Stimulated activated CD4-positive, alpha-beta T cell treated with anti-CD3 and anti-CD28 coated beads, Interleukin-1b, Interleukin-23, amount 100 ng/mL, for 24 hours (primary cell): ENCODE results near the gene PDE6A.
A peak's percentile ranks its signal among the peaks of the same experiment; 100 is the strongest.

Experiments
- DNase-seq, 4 experiments: peaks; one replicate each; pipeline ENCODE4 v3.0.0-alpha.2; 2020; ENCODE audit warnings: low read depth in 4 of 4, low spot score in 1 of 4

PDE6A gene

DNA sequence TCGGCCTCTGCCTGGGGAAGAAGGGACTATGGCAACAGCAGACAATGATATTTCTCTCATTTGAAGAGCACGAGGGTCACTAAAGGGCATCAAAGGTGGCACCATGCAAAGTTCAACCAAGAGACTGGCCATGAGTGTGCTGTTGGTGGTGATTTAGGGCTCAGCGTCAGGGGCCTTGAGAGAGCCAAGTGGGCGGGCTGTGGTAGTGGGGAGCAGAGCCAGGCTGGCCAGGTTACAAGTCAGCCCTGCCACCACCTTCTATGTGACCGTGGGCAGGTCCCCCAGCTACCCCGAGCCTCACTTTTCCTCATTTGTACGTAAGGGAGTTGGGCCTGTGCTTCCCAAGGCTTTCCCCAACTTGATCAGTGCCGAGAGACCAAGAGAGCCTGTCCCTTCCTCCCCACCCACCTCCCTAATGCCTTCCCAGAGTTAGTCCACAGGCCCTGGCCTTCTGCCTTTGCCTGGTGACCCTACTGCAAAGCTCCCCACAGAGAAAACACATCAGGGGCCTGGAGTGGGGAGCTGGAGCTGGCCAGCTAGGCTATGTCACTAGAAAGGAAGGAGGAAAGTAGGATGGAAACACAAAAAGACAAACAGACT is 104.3 kb downstream of the PDE6A start:
- DNase-seq, result no peak

DNA sequence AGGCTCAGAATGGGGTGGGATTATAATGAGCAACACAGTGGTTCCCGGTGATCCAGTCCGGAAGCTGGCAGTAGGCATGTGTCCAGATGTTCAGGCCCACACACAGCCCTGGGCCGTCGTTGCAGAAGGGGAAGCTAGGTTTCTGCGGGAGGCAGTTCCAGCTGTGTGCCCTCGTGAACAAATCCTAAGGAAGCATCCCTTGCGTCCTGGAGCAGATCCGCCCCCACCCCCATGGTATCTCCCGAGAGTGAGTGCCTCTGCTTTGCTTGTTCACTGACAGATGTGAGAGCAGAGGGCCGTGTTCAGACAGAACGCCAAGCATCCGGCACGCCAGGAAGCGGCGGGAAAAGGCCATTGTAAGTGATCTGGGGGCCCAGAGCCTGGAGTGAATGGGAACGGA is 104.8 kb downstream of the PDE6A start:
- no peak for DNase-seq

DNA sequence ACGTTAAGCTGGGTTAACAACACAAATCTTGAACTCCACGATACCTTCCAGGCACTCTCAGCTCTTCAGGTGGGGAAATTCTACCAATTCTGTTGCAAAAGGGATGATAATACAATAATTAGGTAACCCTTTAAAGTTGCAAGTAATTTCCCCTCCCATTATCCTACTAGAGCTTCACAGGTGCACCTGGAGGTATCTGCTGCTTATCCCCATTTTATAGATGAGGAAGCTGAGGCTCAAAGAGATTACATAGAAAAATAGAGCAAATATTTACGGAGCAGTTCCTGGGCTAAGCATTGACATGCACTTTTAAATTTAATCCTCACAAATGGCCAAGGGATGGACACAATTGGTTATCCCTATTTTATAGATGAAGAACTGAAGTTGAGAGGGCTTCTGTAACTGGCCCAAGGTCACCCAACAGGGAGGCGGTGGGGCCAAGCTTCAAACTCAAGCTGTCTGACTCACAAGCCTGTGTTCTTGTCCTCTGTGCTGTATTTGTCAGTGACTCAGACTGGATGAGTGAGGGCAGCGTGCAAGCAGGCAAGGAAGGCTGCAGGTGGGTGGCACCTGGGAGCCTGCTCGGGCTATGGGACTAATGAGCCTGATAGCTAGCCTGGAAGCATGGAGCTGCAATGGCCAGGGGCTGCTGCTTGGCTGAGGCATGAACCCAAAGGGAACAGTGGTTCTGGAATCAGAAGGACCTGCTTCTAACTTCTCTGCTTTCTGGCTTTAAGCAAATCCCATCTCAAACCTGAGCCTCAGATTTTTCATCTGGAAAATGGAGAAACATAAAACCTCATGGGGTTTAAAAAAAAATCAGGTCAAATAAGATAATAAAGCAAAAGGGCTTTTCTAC is 105.5 kb downstream of the PDE6A start:
- no peak for DNase-seq

DNA sequence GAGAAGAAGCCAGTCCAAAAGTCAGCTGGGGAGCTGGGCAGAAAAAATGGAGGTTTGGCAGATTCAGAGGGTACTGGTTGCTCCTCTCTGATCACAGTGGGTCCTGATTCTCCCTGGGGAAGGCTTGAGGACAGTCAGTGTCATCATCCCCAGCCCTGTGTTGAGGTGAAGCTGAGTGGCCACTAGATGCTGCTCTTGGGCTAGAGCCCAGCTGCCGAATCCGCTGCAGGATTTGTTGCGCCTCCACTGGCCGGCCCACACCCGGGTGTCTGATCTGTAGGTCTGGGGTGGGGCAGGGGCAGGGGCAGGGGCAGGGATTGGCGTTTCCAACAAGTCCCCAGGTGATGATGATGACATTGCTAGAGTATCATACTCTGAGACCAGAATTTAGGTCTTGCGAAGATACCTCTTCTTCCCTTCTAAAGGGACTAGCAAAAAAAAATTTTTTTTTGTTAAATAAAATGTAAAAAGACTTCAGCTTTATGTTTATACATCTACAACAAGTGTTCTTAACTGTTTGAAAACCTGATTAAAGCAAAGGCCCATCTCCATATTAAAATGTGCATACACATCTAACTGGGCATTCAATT is 106.8 kb downstream of the PDE6A start:
- no peak for DNase-seq

DNA sequence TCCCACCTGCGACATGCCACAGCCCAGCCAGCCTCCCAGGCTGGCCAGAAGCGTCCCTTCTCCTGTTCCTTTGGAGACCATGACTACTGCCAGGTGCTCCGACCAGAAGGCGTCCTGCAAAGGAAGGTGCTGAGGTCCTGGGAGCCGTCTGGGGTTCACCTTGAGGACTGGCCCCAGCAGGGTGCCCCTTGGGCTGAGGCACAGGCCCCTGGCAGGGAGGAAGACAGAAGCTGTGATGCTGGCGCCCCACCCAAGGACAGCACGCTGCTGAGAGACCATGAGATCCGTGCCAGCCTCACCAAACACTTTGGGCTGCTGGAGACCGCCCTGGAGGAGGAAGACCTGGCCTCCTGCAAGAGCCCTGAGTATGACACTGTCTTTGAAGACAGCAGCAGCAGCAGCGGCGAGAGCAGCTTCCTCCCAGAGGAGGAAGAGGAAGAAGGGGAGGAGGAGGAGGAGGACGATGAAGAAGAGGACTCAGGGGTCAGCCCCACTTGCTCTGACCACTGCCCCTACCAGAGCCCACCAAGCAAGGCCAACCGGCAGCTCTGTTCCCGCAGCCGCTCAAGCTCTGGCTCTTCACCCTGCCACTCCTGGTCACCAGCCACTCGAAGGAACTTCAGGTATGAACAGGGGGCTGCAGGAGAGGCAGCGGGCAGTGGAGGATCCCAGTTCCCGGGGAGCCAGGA is 108.0 kb downstream of the PDE6A start:
- no peak for DNase-seq

DNA sequence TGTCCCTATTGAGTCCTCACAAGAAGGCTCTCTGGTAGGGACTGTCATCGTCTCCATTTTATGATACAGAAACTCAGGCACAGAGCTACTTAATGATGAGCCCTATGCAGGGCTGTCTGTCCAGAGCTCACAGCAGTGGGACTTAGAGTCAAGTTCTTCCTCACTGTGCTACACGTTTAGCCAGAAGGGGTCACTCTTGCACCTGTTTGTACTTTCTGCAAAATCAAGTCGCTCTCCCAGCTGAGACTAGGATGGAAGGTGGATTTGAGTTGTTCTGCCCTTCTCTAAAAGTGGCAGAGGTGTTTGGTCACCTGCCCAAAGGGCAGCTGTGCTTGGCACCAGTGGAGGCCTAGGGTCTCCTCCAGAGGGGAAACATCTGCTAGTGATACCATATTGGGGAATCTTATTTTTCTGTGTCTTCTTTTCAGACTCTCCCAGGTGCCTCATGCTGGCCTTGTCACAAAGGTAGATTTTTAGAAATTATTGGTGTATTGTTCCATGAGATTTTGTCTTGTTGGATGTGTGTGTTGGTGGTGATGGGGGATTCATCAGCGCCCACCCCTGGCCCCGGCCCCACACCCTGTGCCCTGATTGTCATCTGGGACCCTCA is 110.2 kb downstream of the PDE6A start:
- DNase-seq, result peak in 3 of 4 experiments; percentile 15 to 21 (median 21)

DNA sequence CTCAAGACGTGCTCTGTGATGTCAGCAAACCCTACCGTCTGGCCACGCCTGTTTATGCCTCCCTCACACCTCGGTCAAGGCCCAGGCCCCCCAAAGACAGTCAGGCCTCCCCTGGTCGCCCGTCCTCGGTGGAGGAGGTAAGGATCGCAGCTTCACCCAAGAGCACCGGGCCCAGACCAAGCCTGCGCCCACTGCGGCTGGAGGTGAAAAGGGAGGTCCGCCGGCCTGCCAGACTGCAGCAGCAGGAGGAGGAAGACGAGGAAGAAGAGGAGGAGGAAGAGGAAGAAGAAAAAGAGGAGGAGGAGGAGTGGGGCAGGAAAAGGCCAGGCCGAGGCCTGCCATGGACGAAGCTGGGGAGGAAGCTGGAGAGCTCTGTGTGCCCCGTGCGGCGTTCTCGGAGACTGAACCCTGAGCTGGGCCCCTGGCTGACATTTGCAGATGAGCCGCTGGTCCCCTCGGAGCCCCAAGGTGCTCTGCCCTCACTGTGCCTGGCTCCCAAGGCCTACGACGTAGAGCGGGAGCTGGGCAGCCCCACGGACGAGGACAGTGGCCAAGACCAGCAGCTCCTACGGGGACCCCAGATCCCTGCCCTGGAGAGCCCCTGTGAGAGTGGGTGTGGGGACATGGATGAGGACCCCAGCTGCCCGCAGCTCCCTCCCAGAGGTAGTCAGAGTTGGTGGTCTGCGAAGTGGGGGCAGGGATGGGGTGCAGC is 111.3 kb downstream of the PDE6A start:
- no peak for DNase-seq

DNA sequence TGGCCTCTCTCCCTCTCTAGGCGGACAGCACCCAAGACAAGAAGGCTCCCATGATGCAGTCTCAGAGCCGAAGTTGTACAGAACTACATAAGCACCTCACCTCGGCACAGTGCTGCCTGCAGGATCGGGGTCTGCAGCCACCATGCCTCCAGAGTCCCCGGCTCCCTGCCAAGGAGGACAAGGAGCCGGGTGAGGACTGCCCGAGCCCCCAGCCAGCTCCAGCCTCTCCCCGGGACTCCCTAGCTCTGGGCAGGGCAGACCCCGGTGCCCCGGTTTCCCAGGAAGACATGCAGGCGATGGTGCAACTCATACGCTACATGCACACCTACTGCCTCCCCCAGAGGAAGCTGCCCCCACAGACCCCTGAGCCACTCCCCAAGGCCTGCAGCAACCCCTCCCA is 112.0 kb downstream of the PDE6A start:
- DNase-seq, result no peak

DNA sequence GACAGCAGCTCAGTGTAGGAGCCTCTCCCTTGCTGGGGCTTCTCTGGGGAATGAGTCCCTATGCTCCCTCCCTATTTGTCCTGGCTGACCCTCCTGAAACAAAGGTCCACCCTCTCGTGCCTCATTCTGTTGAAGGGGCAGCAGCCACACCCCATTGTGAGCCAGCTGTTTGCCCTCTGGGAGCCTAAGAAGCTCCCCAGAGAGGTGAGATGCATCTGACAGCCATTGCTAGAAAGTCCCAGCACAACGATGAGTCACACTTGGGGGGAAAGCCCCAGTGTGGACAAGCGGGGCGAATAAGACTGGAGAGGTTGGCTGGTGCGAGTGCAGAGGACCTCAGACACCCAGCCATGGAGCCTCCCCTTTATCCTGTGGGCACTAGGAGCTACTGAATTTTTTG is 113.1 kb downstream of the PDE6A start:
- DNase-seq, result peak in 2 of 4 experiments; percentile 9 to 17

DNA sequence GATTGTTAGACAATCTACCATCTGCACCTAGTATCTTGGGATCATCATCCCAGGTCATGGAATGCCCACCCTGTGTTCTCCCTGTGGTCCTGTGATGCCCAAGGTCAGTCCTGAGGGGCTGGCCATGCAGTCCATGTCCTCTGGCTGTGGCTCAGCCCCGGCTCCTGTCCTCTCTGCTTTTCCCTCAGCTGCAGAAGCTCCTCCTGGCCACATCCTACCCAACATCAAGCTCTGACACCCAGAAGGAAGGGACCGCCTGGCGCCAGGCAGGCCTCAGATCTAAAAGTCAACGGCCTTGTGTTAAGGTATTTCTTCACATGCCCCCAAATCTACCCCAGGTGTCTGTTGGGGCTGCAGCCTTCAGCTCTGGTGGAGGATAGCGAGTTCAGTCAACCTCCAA is 114.0 kb downstream of the PDE6A start:
- DNase-seq, result no peak

DNA sequence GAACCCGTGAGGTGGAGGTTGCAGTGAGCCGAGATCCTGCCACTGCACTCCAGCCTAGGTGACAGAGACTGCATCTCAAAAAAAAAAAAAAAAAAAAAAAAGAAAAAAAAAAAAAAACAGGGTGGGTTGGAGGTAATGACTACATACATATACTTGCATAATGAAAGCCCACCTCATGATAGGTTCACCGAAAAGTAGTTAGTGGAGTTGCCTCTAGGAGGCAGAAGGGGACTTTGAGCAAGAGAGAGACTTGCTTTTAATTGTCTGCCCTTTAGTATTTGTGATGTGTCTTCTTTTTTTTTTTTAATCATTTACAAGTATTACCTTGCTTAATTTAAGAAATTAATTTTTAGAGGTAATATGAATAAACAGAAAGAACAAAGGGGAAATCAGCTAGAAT is 114.6 kb downstream of the PDE6A start:
- no peak for DNase-seq

DNA sequence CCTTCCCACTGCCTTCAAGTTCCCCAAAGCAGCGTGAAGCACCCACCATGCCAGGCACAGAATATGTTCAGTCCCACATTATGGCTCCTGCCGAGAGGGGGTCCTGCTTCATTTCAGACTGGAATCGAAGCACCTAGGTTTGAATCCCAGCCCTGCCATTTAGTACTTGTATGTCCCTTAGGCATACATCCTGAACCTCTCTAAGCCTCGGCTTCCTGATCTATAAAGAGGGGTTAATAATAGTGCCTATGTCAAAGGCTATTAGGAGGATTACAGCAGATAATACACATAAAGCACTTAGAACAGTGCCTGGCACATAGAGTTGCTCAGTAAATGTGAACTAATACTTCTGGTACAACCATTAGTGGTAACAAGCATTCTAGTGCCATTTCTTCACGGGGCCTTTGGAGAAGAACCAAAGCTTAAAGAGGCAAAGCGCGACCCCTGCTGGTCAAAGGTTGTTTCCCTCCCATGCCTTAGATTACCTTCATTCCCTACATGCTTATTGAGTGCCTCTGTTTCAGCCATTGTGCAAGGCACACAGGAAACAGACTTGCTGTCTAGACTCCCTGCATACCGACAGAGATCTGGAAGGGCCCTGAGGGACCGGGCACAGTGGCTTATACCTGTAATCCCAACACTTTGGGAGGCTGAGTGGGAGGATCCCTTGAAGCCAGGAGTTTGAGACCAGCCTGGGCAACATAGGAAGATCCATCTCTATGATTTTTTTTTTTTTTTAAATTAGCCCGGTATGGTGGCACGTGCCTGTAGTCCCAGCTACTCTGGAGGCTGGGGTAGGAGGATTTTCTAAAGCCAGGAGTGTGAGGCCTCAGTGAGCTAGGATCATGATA is 116.2 kb downstream of the PDE6A start:
- peak; percentile 68 to 78 (median 74) for DNase-seq

DNA sequence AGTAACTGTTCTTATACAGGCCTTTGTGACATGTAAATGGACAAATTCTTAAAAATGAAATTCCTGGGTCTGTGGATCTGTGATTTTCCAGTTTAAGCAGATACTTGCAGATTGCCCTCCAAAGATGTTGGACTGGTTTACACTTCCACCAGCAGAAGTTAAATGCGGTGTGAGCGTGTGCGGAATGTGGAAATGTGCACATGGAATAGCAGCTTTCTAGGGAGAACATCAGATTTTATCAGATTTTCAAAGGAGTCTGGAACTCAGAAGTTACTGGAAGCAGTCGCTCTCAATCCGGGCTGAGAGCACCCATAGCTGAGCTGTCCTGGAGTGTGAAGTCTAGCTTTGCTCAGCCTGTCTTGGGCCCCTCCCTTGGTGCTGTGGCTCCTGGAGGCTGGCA is 117.0 kb downstream of the PDE6A start:
- DNase-seq, result no peak

DNA sequence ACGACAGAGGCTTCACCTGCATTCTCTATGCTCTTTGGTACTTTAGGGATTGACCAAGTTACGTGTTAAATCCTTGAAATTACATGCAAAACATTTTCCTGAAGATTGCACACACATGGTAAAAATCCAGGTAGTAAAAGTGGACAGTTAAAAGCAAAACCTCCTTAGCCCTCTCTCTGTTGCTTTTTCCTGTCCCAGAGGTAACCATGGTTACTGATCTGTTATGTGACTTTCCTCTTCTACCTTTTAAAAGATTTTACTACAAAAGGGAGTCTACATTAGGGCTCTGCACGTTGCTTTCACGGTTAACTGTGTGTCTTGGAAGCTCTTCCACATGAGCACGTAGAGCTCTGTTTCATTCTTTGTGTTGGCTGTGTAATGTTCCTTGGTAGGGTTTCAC is 117.5 kb downstream of the PDE6A start:
- no peak for DNase-seq

DNA sequence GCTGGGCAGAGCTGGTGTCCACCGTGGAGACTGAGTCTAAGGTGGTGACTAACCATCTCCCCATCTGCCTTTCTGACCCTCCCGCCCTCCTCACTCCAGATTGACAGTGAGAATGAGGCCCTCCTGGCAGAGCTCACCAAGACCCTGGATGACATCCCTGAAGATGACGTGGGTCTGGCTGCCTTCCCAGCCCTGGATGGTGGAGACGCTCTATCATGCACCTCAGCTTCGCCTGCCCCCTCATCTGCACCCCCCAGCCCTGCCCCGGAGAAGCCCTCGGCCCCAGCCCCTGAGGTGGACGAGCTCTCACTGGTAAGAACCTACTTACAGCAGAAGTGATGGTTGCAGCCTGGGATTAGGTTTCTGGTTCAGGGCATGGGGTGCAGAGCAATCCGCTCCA is 118.0 kb downstream of the PDE6A start:
- no peak for DNase-seq

DNA sequence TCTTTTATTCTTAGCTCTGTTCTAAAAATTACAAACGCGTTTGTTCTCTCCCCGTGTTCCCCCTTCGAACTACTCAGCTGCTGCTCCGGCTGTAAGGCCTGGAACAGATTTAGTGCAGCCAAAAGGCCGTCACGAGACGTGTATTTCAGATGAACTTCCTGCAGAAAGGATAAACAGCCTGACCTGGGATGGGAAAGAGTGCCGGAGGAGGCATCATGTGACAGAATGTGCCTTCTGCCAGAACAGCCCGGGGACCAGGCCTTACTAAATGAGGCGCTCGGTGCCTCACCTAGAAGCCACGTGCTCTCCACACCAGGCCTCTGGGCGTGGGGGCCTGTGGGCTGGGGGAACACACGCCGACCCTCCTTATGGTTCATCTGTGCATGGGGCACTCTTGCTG is 119.7 kb downstream of the PDE6A start:
- no peak for DNase-seq

DNA sequence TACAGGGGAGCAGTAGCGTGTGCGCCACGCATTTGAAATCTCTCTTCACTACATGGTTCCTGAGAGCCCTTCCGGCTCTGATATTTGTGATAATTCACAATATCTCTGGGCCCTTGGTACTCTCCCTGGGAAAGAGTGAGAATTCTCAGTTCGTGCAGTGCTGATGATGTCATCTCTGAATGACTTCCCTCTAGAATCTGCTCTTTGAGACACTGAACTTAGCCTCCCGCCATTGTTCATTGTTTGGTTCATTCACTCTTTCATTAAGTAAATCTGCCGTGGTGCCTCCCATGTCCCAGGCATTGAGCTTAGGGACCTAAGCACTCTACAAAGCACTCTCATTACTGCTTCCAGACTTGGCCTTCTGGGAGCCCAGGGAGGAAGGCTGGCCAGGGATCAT is 120.5 kb downstream of the PDE6A start:
- no peak for DNase-seq

DNA sequence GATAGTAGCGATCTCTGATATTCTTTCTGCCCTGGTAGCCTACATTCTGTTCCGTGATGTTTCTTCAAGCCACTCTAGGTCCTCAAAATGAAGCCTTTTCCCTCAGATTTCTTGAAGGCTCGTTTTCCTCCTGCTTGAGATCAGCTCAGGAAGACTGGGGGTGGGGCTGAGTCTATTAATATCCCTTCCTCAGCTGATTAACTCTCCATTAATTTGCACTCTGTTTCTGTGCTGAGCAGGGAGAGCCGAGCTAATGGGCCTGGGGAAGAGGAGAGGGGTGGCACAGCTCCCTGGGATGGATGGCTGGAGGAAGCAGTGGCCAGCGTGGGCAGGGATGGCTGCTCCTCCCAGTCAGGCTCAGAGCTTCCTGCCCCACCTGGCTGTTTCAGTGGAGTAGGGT is 121.2 kb downstream of the PDE6A start:
- DNase-seq, result no peak

DNA sequence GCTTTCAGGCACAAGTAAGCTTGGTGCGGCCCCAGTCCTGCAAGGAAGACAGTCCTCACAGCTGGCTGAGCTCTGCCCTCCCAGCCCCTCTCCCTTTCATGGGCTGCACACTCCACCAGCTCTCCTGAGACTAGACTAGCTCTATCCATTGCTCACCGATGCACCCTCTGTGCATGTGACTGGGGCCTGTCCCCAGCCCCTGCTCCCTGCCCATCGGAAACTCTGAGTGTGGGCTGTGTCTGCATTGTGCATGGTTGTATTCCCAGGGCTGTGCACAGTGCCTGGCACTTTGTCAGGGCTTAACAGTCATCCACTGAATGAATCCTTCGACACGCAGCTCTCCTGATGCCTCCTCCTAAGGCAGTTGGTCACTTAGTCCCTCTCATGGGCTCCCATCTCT is 122.3 kb downstream of the PDE6A start:
- DNase-seq, result no peak
